HG03060 (cell line): ENCODE data around the gene OBSCN.

Source experiments
- ATAC-seq: cut with Tn5 transposase; IDR thresholded peaks from one replicate; pipeline ENCODE4 v1.9.1; 2021; ENCODE audit warnings: low read depth, moderate number of reproducible peaks; ENCODE audit not compliant: unreplicated experiment

Gene OBSCN

DNA sequence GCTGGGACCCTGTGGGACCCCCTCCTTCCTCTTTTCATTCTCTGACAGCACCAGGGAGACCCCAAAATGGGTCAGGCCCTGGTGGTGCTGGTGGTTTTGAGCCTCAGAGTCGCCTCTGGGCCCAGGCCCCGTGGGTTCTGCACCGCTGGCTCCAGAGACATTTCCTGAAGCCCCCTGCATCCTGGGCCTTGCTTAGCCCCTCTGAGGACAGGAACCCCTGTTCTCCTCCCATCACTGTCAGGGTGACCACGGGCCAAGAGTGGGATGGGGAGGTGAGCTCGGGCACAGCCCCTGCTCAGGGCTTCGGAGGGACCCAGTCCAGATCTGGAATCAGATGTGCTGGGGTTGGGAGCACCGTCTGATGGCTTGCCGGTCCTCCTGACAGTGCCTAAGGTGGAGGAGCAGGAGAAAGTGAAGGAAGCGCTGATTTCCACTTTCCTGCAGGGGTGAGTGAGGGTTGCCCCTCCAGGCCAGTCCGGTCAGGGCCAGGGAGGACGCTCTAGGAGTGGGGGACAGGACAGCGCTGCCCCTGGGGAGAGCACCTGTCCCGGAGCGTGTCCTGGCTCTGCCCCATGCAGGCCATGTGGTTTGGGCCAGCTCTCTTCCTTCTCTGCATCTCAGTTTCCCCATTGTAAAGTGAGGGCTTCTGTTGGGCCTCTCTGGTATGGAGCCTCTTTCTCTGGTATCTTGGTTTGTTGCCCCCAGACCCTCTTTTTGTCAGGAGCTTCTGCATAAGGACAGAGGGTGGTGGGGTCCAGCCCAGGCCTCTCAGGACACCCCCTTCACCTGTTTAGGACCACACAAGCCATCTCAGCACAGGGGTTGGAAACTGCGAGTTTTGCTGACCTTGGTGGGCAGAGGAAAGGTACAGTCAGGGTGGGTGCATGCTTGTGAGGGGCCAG lies 127.8 kb downstream of the OBSCN start:
- no peak for ATAC-seq

DNA sequence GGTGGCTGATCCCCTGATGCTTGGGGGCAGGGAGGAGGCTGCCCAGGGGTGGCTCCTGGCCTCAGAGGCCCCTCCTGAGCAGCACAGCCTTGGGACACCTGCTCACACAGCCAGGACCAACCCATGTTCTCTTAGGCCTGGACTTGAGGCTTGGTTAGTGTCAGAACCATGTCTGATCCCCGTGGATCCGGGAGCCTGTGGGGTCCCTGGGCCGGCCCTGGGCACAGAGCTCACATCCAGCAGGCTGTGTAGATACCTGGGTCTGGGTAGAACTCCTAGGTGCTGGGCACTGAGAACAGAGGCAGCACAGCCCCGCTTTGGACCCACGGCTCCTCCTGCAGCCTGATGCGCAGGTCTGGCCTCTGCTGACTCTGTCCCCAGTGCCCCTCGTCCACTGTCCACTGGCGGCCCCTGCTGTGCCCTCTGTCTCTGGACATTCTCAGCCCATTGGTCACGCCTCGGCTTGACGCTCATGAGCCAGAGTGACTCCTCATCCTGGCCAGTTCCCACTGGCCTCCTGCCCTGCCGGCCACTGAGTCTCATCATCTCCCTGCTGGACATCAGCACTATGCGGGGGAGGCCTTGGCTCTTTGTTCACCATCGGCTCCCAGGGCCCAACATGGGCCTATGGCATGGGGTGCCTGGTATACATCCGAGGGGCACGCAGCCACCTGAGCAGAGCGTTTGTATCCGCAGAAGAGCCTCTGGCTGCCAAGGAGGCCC lies 128.6 kb downstream of the OBSCN start:
- no peak for ATAC-seq

DNA sequence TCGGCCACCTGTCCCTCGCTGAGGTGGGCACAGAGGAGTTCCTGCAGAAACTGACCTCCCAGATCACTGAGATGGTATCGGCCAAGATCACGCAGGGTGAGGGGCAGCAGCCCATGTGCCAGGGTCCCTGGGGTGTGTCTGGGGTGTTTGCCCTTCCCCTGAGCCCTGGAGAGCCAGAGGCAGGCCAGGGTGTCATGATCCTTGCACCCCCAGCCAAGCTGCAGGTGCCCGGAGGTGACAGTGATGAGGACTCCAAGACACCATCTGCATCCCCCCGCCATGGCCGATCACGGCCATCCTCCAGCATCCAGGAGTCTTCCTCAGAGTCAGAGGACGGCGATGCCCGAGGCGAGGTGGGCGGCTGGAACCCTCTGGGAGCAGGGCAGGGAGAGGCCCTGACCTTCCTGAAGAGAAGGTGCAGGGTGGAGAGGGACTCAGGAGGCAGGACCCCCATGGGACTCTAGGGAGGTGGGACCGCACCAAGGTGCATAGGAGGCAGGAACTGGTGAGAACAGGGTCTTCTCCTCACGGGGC lies 129.3 kb downstream of the OBSCN start:
- no peak for ATAC-seq

DNA sequence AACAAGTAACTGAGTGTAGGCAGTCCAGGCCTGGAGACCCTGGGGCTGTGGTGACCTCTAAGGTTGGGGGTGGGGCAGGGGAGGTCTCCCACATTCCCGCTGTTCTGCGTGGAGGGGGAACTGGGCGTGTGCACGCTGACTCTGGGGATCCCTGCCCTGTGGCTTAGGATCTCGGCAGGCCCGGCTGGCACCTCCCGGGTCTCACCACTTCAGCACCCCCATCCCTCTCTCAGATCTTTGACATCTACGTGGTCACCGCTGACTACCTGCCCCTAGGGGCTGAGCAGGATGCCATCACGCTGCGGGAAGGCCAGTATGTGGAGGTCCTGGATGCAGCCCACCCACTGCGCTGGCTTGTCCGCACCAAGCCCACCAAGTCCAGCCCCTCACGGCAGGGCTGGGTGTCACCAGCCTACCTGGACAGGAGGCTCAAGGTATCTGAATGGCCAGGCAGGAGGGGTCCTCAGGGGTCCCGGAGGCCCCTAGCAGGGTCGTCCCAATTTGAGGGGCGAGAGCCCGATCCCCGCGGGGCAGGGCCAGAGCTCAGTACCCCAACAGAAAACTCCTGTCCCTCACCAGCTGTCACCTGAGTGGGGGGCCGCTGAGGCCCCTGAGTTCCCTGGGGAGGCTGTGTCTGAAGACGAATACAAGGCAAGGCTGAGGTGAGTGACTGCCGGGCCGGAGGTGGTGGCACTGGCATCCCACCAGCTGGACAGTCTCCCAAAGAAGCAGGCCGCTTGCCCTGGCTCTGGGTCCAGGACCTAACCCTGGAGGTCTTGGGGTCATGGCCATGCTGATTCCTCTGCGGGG lies 130.1 kb downstream of the OBSCN start:
- ATAC-seq = no peak

DNA sequence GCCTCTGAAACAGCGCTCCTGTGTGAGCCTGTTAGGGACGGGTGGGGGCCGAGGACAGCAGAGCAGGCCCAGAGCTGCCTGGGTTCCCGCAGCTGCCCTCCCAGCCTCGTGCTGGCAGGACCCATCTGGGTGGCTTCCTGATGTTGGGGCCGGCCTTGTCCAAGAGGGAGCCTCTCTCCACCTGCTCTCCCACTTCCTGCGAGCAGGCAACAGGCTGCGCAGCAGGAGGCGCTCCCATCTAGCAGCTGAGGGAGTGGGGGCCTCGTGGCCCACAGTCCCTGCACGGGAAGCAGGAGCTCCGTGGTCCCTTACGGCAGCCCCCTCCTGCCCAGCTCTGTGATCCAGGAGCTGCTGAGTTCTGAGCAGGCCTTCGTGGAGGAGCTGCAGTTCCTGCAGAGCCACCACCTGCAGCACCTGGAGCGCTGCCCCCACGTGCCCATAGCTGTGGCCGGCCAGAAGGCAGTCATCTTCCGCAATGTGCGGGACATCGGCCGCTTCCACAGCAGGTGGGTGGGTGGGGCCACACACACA lies 130.7 kb downstream of the OBSCN start:
- ATAC-seq = no peak

DNA sequence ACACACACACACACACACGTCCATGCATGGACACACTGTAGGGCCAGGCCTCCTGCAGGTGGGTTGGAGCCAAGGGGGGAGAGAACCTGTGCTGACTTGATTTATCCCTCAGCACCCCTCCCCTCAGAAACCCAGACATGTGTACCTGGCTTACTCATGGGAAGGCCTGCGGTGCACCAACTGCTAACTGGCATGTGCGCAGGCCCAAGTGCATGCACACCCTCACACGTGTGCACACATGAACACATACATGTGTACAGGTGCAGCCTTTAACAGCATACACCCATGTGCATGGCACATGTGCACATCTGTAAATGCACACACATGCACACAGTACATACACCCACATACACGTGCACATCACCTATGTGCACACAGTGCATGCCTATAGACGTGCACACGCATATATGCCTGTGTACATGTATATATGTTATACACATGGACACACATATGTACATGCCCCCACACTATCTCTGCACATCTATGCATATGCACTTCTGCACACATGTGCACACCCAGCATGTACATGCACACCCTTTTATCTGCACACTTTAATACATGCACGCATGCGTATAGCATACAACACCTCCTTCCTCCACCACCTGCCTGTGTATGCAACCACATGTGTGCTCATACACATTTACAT lies 131.3 kb downstream of the OBSCN start:
- ATAC-seq = no peak

DNA sequence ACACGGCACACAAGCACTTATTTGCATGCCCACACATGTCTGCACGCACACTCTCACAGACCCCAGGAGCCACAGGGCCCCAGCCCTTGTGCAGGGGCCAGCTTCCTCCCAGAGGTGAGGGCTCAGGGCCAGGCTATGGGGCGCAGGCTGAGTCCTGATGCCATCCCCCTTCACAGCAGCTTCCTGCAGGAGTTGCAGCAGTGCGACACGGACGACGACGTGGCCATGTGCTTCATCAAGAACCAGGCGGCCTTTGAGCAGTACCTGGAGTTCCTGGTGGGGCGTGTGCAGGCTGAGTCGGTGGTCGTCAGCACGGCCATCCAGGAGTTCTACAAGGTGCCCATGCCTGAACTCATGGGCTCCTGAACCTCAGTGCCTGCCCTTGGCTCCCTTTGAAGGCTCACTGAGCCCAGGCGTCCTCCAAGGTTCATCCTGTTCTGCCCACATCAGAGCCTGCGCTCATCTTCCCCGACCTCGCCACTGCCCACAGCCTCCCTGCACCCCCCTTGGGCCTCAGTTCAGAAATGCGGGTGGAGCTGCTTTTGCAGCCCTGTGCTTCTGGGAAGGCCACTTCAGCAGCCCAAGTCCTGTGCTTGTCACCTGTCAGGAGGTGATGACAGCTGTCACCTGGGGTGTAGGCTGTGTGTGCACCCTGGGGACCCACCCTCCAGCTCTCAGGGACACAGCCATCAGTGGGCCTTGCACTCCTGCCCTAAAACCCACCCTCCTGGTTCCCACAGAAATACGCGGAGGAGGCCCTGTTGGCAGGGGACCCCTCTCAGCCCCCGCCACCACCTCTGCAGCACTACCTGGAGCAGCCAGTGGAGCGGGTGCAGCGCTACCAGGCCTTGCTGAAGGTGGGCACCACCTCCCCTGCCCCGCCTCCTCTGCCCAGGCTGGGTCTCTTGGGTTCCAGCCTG lies 132.2 kb downstream of the OBSCN start:
- ATAC-seq = no peak

DNA sequence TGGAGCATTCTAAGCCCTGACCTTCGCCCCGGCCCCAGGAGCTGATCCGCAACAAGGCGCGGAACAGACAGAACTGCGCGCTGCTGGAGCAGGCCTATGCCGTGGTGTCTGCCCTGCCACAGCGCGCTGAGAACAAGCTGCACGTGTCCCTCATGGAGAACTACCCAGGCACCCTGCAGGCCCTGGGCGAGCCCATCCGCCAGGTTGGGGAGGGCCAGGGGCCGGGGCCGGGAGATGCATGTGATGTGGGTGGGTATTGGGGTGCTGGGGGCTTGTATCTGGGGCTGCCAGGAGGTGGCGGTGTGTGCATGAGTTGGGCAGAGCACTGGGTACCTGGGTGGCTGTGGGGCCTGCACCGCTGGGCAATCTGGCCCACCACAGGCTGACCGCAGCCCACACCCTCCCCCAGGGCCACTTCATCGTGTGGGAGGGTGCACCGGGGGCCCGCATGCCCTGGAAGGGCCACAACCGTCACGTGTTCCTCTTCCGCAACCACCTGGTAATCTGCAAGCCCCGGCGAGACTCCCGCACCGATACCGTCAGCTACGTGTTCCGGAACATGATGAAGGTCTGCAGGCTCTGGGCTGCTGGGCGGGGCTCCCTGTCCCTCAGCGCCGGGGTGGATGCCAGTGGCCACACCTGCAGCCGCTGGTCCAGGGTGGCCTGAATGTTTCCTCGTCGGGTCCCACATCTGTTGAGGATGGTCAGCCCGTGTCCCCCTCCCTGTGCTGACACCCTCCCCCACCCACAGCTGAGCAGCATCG lies 133.0 kb downstream of the OBSCN start:
- ATAC-seq = no peak

DNA sequence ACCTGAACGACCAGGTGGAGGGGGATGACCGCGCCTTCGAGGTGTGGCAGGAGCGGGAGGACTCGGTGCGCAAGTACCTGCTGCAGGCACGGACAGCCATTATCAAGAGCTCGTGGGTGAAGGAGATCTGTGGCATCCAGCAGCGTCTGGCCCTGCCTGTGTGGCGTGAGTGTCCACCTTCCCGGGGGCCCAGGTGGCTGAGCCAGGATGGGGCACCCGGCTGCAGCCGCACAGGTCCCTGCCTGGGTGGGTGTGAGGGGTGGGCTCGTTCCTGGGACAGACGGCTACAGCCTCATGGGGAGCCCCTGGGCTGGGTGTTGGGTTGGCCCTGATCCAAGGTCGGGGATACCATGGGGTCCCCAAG lies 133.6 kb downstream of the OBSCN start:
- no peak for ATAC-seq

DNA sequence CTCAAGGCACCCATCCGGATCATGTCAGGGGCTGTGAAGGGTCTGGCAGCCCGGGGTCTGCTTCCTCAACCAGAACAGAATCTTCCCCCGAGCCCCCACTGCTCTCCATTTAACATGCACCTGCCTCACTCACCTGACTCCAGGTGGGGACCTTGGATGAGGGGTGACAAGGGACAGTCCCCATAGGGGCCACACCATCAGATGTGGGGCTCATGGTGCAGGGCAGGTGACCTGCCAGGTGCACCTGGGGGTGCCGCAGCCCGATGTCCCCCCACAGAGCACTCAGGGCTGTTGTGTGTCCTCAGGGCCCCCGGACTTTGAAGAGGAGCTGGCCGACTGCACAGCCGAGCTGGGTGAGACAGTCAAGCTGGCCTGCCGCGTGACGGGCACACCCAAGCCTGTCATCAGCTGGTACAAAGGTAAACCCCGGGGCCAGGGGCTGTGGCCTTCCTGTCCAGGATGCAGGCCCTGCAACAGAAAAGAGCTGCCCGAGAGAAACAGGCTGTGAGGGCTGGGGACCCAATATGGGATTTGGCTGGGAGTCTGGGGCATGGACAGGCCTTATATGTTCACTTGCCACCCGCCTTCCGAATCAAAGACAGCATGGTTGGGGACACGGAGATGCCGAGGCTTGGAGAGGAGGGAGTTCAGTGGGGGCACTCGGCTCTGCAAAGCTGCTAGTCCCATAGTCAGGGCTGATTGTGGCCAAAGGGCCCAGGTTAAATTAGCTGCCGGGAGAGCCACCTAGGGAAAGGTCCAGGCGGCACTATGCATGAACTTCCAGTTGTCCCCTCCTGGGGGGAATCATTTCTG lies 134.2 kb downstream of the OBSCN start:
- no peak for ATAC-seq

DNA sequence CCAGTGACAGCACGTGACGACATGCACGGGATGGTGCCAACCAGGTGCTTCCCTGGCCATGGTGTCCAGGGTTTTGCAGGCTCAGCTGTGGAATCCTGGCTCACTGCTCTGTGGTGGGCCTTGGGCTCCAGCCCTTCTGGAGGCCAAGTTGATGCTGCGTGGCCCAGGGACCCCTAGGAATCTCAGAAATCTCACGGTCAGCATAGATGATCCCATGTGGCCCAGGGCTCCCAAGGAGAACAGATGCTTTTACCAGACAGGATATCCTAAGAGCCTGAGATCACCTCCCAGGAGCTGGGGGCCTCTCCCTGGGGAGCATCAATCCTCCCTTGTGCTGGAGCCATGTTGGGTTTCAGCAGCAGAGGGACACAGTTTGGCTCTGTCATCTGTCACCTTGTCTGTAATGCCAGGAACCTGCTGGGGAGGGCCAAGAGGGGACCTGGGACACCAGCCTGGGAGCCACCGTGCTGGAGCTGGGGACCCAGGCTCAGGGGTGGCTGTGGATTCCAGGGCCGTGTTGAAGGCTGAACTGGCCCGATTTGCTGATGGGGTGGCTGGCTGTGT lies 134.9 kb downstream of the OBSCN start:
- ATAC-seq = no peak

DNA sequence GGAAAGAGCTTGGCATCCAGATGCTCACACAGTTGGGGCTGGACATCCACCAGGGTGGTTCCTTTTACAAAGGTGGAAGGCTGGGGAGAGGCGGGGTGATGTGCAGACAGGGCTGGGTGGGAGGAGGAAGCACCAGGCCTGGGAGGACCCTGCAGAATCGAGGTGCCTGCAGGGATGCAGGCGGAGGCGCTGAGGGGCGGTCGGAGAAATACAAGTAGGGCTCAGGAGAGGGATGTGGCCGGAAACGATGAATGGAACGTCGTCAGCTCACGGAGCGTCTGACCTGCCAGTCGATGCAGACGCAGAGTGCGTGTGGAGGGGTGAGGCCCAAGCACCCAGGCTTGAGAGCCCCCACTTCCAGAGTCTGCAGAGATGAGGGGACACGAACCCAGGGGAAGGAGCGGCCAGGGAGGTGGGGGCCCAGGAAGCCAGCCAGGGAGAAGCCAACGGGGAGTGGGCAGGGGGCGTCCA lies 135.4 kb downstream of the OBSCN start:
- ATAC-seq = no peak

DNA sequence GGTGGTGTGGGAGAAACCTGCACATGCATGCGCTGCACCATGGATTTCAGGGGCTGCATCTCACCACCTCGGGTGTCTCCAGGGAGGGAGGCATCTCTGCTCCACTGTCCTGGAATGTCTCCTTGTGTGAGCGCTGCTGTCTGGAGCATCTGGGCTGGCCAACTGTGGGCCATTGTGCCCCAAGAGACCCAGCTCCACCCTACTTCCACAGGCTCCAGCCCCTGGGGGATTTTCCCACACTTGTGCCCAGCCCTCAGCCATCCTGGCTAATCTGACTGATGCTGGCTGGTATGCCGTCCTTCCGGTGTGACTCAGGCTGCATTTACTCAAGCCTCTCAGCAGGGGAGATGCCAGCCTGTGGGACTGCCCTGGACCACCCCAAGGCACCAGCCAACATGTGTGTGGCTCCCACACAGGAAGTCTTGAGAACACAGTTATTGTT lies 136.8 kb downstream of the OBSCN start:
- ATAC-seq = no peak

DNA sequence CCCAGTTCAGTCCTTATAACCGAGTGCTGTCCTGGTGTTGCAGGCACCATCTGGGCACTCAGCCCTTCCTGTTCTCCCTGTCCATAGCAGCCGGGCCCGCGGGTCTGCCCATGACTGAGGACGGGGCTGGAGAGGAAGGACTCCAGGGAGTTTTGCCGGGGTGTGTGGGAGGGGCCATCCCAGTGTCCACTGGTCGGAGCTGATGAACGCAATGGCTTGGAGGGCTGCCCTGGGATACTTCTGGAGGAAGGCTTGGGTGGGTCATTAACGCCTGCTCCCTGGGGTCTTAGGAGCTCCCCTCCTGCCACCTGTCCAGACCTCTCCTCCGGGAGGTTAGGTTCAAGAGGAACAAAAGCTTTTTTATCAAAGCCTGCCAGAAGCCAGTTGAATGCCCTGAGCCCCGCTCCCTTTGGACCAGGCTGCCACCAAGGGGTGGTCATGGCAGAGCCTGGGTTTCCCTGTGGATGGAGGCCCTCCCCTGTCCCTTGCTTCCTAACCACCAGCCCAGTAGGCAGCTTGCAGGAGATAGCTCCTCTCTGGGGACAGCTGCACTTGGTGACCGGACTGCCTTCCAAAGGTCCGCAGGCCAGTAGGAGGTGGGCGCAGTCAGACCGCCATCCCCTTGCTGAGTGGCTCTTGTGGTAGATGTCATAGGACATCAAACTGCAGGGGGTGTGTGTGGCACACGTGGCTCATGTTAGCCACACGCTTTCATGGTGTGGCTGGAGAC lies 137.5 kb downstream of the OBSCN start:
- no peak for ATAC-seq

DNA sequence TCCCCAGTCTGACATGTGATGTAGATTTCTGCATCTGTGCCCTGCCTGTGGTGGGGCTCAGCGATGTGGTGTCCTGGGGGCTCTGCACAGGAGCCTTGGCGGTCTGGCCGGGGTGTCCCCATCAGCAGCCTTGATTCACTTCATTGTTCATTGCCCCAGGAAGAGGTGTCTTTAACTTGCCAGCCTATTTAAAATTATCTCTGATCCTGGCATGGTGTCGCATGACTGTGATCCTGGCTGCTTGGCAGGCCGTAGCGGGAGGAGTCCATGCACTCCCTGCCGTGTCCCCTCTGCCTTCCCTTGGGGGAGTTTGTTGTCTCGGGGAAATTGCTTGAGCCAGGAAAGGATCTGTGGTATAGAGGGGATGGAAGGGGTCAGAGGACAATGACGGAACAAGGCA lies 138.9 kb downstream of the OBSCN start:
- ATAC-seq = no peak

DNA sequence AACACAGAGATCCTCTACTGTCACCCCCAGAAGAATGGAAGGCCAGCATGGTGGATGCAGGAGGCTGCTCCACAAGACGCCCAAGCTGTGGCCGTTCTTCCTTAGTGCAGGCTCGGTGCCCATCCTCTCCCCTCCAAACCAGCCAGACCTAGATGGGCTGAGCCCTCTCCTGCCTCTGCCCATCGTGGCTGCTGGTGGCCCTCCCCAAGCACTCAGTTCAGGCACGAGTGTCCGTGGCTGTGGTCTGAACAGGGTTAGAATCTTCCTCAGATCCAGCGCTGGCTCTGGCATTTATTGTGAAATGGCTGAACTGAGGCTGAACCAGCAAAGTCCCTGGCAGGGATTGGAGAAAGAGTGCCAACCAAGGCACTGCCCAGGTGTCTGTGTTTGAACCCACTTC lies 139.3 kb downstream of the OBSCN start:
- ATAC-seq = no peak
